ENCODE results near the gene POLE. TPM values are rescaled to one million over a fixed set of nuclear protein-coding genes. Genes with fewer than 3 reads are reported as not detected.

The POLE gene
- total and polyA plus RNA-seq, 9 of the 15 experiments (the other 6 are each of a cell fraction or from before 2014, with no cell fraction given), result 2.4 to 154 (median 49.6) TPM

- in situ Hi-C loops (cut with MboI), result no loop called here
- no peak for DNase-seq (ENCODE audit: extremely low read depth in 1 of 4, low spot score in 3 of 4)
- Histone ChIP-seq H2AFZ (ENCODE audit: low read depth, low read length) (no peak overlapping the region), H3K4me3 (no peak overlapping the region), H3K9ac (ENCODE audit: insufficient read depth in 1 of 2, low read depth in 2 of 2, low read length in 2 of 2) (no peak overlapping the region), H4K20me1 (replicated peaks; ENCODE audit: control insufficient read depth, insufficient read depth, low read length) (0 out of 2 replicates have a peak, but pooled peaks cover 5% of the 10 kb centered on the region), H3K79me2 (ENCODE audit: control insufficient read depth, insufficient read depth, low read length) (no peaks in the 10 kb centered on the region), H3K36me3 (ENCODE audit: control insufficient read depth, insufficient read depth, low read length) (no peaks in the 10 kb centered on the region), H3K4me2 (ENCODE audit: insufficient read depth, low read length) (no peak overlapping the region), H3K27ac (ENCODE audit: extremely low read depth, low read depth, low read length) (no peak overlapping the region), H3K27me3 (ENCODE audit: control insufficient read depth in 2 of 2, insufficient read depth in 2 of 2, low read length in 2 of 2) (peaks cover 22 to 41% of the 10 kb centered on the region in 2 experiments), H3K9me1 (ENCODE audit: control insufficient read depth, insufficient read depth, low read length) (no peaks in the 10 kb centered on the region), H3K4me1 (replicated peaks in 1 of 2; ENCODE audit: control insufficient read depth in 2 of 2, insufficient read depth in 2 of 2, low read length in 2 of 2) (peaks cover 7 to 55% of the 10 kb centered on the region in 2 experiments; a peak in 3 of 5 replicates), H3K9me3 (replicated peaks; ENCODE audit: control insufficient read depth, insufficient read depth, low read depth, low read length) (no peaks in the 10 kb centered on the region)
- ATAC-seq, result no peak
- ChIA-PET POLR2A (interaction anchor here (0.7 kb wide), 1 partner anchor 35 kb away, joined by 3 read pairs; no protein-coding TSS in a partner anchor), CTCF (ENCODE audit: low intra/inter-chr PET ratio) (no interaction called here)
- WGBS (ENCODE audit: insufficient coverage, low coverage, missing lambda C conversion rate), result 34% methylated on average over 14 of the region's 18 CpGs
- TF ChIP-seq ZNF12 (CRISPR knock-in tag; IDR thresholded peaks at IDR 0.05) (peak; percentile 85; the same call in 1 of the 2 replicates), PYGO2 (tag; IDR thresholded peaks at IDR 0.05) (no peak)
- intact Hi-C loops (cut with micrococcal nuclease), result no loop called here
- no peak for FAIRE-seq
- no TSS peak for BruUV-seq (replicated peaks)
Observed at GRCh38 chr12:132596016-132596415, 91.1 kb downstream of the POLE start.

- ChIA-PET CTCF (ENCODE audit: low intra/inter-chr PET ratio) (no interaction called here), POLR2A (interaction anchor here (0.6 to 1.3 kb wide), 4 partner anchors 41 to 233 kb away, joined by 3 to 4 read pairs (median 3); no protein-coding TSS in a partner anchor)
- Histone ChIP-seq H3K27ac (ENCODE audit: extremely low read depth, low read depth, low read length) (no peak overlapping the region), H3K9me3 (replicated peaks; ENCODE audit: control insufficient read depth, insufficient read depth, low read depth, low read length) (no peaks in the 10 kb centered on the region), H3K79me2 (ENCODE audit: control insufficient read depth, insufficient read depth, low read length) (no peaks in the 10 kb centered on the region), H4K20me1 (replicated peaks; ENCODE audit: control insufficient read depth, insufficient read depth, low read length) (0 out of 2 replicates have a peak, but pooled peaks cover 5% of the 10 kb centered on the region), H3K4me1 (replicated peaks in 1 of 2; ENCODE audit: control insufficient read depth in 2 of 2, insufficient read depth in 2 of 2, low read length in 2 of 2) (peaks cover 2 to 47% of the 10 kb centered on the region in 2 experiments; a peak in 3 of 5 replicates), H2AFZ (ENCODE audit: low read depth, low read length) (no peak overlapping the region), H3K4me3 (no peak overlapping the region), H3K4me2 (ENCODE audit: insufficient read depth, low read length) (no peak overlapping the region), H3K9ac (ENCODE audit: insufficient read depth in 1 of 2, low read depth in 2 of 2, low read length in 2 of 2) (no peak overlapping the region), H3K27me3 (ENCODE audit: control insufficient read depth in 2 of 2, insufficient read depth in 2 of 2, low read length in 2 of 2) (peaks cover 27 to 46% of the 10 kb centered on the region in 2 experiments), H3K36me3 (ENCODE audit: control insufficient read depth, insufficient read depth, low read length) (no peaks in the 10 kb centered on the region), H3K9me1 (ENCODE audit: control insufficient read depth, insufficient read depth, low read length) (no peaks in the 10 kb centered on the region)
- in situ Hi-C loops (cut with MboI) (no loop called here), intact Hi-C loops (cut with micrococcal nuclease) (no loop called here)
- DNase-seq (ENCODE audit: extremely low read depth in 1 of 4, low spot score in 3 of 4), result no peak
- 3% methylated on average over 9 of the region's 11 CpGs for WGBS (ENCODE audit: insufficient coverage, low coverage, missing lambda C conversion rate)
- TF ChIP-seq PCBP1 (IDR thresholded peaks at IDR 0.05; ENCODE audit: low read depth, low read length, poor library complexity, severe bottlenecking) (no peak), ZNF121 (CRISPR knock-in tag; conservative IDR thresholded peaks at IDR 0.05) (peak; percentile 62; the same call in 1 of the 2 replicates)
- ATAC-seq, result no peak
- no peak for FAIRE-seq
- no TSS peak for BruUV-seq (replicated peaks)
Observed at GRCh38 chr12:132595183-132595582, 92.0 kb downstream of the POLE start.
